Neural progenitor cell (in vitro differentiated cells): ENCODE measurements around the gene APBB2. TPM values are rescaled to one million over a fixed set of nuclear protein-coding genes. Genes with fewer than 3 reads are reported as not detected.

Experiments used
- DNase-seq: peaks from one replicate; pipeline ENCODE4 v3.0.0-alpha.2; 2016; ENCODE audit warnings: low spot score
- H2AFZ ChIP-seq: fragments of 200-600 bp; sonication (generic); replicated peaks from 2 replicates; pipeline ENCODE4 v1.6.1; 2016; ENCODE audit warnings: antibody characterized with exemption
- H3F3A ChIP-seq: fragments of 200-600 bp; sonication (generic); 2 replicates; pipeline ENCODE4 v1.6.1; 2016; ENCODE audit warnings: antibody characterized with exemption, low read depth
- H3K27ac ChIP-seq: fragments of 200-600 bp; sonication (generic); 2 replicates; pipeline ENCODE4 v1.5.1; 2016; ENCODE audit warnings: mild to moderate bottlenecking
- H3K27me3 ChIP-seq: fragments of 200-600 bp; sonication (generic); 2 replicates; pipeline ENCODE4 v1.6.1; 2016; ENCODE audit warnings: mild to moderate bottlenecking, moderate library complexity
- H3K36me3 ChIP-seq: fragments of 200-600 bp; sonication (generic); 2 replicates; pipeline ENCODE4 v1.5.1; 2016
- H3K4me1 ChIP-seq: fragments of 200-600 bp; sonication (generic); 2 replicates; pipeline ENCODE4 v1.6.1; 2016; ENCODE audit warnings: mixed run types
- H3K4me2 ChIP-seq: fragments of 200-600 bp; sonication (generic); 2 replicates; pipeline ENCODE4 v1.6.1; 2016
- H3K4me3 ChIP-seq: fragments of 200-600 bp; sonication (generic); 2 replicates; pipeline ENCODE4 v1.5.1; 2016
- H3K79me2 ChIP-seq: fragments of 200-600 bp; sonication (generic); 2 replicates; pipeline ENCODE4 v1.6.1; 2016; ENCODE audit warnings: low read depth
- H3K9ac ChIP-seq: fragments of 200-600 bp; sonication (generic); 2 replicates; pipeline ENCODE4 v1.6.1; 2016
- H3K9me3 ChIP-seq: fragments of 200-600 bp; sonication (generic); 2 replicates; pipeline ENCODE4 v1.5.1; 2016; ENCODE audit warnings: low read depth
- H4K20me1 ChIP-seq: fragments of 200-600 bp; sonication (generic); 2 replicates; pipeline ENCODE4 v1.6.1; 2016; ENCODE audit warnings: low read depth
- H3K27ac Mint-ChIP-seq: 3 replicates; pipeline ENCODE4 v1.8.0; 2021; ENCODE audit warnings: mixed read lengths
- H3K27me3 Mint-ChIP-seq: 2 replicates; pipeline ENCODE4 v1.8.0; 2022; ENCODE audit warnings: low read depth, mild to moderate bottlenecking, inconsistent platforms, moderate library complexity, mixed read lengths; ENCODE audit not compliant: insufficient read depth
- H3K36me3 Mint-ChIP-seq: 3 replicates; pipeline ENCODE4 v1.8.0; 2021; ENCODE audit warnings: mixed read lengths
- H3K4me1 Mint-ChIP-seq: 3 replicates; pipeline ENCODE4 v1.8.0; 2021; ENCODE audit warnings: mixed read lengths
- H3K4me3 Mint-ChIP-seq: 3 replicates; pipeline ENCODE4 v1.8.0; 2021; ENCODE audit warnings: mild to moderate bottlenecking, moderate library complexity, mixed read lengths
- H3K9me3 Mint-ChIP-seq: 3 replicates; pipeline ENCODE4 v1.8.0; 2020; ENCODE audit warnings: mixed read lengths
- EZH2 ChIP-seq: fragments of 200-600 bp; sonication (generic); IDR thresholded peaks from 2 replicates; pipeline ENCODE4 v1.6.1; 2017; ENCODE audit warnings: antibody characterized with exemption, mild to moderate bottlenecking, moderate library complexity
- EZH2phosphoT487 ChIP-seq: fragments of 200-600 bp; sonication (generic); IDR thresholded peaks from 2 replicates; pipeline ENCODE4 v1.6.1; 2017; ENCODE audit warnings: antibody characterized with exemption
- total RNA-seq: library from RNA; depleted of rRNA; stranded (reverse); fragments of >200 nt; gene quantifications from 2 replicates; pipeline ENCODE4 v1.2.3, GENCODE V29; 2015; ENCODE audit warnings: low replicate concordance
- TF ChIP-seq, protein P1 (sequence below): fragments of 200-600 bp; sonication (generic); IDR thresholded peaks from 2 replicates; pipeline ENCODE4 v1.5.1; 2017; ENCODE audit warnings: antibody characterized with exemption, mild to moderate bottlenecking

APBB2 gene
- total RNA-seq, 1 donor from 2014 or later, result 83.2 TPM

DNA sequence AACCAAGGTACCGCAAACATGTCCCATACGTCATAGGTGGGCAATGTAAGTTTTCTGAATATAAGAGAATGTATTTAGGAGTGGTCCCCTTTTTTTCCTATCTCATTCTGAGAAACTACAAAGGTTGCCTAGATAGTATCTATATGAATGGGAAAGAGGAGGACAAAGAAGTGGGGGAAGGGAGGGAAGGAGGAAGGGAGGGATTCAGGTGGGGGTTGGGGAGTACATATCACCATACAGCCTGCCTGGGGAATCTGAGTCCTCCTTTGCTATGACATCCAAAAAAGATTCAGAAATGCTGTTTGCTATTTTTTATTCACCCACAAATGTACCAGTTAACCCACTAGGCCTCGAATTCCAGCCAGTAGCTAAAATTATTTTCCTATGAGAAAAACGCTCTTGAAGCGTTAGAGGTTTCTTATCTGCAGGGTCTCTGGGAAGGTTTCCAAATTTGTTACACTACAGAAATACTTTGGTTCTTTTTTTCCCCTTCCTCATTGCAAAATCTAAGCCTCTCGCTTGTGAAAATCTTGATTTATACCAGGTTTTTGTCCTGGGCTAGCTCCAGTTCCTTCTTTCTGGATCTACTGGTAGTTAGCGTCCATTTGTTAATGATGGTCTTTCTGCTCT is 251.7 kb downstream of the APBB2 start:
- Histone ChIP-seq H4K20me1 (no peaks in the 10 kb centered on the region), H3K9ac (no peak overlapping the region), H3K4me1 (peaks cover 13% of the 10 kb centered on the region), H3K4me3 (no peak overlapping the region), H2AFZ (no peak overlapping the region), H3K36me3 (no peaks in the 10 kb centered on the region), H3K27me3 (no peaks in the 10 kb centered on the region), H3K9me3 (no peaks in the 10 kb centered on the region), H3F3A (no peaks in the 10 kb centered on the region), H3K27ac (no peak overlapping the region), H3K4me2 (no peak overlapping the region), H3K79me2 (no peaks in the 10 kb centered on the region)
- H3K36me3 Mint-ChIP-seq, result peaks cover 5% of the 10 kb centered on the region
- peaks cover 4% of the 10 kb centered on the region for H3K4me1 Mint-ChIP-seq
- DNase-seq, result no peak
- peaks cover 8% of the 10 kb centered on the region for H3K9me3 Mint-ChIP-seq
- TF ChIP-seq EZH2 (no peak), EZH2phosphoT487 (no peak)
- TF ChIP-seq, protein P1, sequence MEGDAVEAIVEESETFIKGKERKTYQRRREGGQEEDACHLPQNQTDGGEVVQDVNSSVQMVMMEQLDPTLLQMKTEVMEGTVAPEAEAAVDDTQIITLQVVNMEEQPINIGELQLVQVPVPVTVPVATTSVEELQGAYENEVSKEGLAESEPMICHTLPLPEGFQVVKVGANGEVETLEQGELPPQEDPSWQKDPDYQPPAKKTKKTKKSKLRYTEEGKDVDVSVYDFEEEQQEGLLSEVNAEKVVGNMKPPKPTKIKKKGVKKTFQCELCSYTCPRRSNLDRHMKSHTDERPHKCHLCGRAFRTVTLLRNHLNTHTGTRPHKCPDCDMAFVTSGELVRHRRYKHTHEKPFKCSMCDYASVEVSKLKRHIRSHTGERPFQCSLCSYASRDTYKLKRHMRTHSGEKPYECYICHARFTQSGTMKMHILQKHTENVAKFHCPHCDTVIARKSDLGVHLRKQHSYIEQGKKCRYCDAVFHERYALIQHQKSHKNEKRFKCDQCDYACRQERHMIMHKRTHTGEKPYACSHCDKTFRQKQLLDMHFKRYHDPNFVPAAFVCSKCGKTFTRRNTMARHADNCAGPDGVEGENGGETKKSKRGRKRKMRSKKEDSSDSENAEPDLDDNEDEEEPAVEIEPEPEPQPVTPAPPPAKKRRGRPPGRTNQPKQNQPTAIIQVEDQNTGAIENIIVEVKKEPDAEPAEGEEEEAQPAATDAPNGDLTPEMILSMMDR, result no peak
- no peak overlapping the region for H3K27ac Mint-ChIP-seq
- peaks cover 2% of the 10 kb centered on the region for H3K27me3 Mint-ChIP-seq
- no peak overlapping the region for H3K4me3 Mint-ChIP-seq

DNA sequence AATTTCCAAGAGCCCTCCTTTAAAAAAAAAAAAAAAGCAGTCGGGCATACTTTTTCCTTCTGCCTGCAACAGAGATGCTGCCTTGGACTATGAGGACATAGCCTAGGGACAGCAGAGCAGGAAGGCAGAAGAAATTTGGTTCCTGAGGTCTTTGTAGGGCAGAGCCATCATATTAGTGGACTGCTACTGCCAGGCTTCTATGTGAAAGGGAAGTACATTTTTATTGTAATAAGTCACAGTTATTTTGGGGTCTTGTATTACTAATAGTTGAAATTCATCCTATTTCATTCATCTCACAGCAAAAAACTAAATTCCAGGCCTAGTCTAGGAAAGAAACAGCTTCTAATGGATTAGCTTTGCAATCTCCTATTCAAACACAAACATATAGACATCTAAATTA is 253.4 kb downstream of the APBB2 start:
- Histone ChIP-seq H3K9me3 (no peaks in the 10 kb centered on the region), H3K4me1 (peaks cover 13% of the 10 kb centered on the region), H4K20me1 (no peaks in the 10 kb centered on the region), H3K4me2 (no peak overlapping the region), H2AFZ (no peak overlapping the region), H3F3A (no peaks in the 10 kb centered on the region), H3K4me3 (no peak overlapping the region), H3K27me3 (no peaks in the 10 kb centered on the region), H3K36me3 (no peaks in the 10 kb centered on the region), H3K79me2 (no peaks in the 10 kb centered on the region), H3K27ac (no peak overlapping the region), H3K9ac (no peak overlapping the region)
- H3K9me3 Mint-ChIP-seq, result peaks cover 8% of the 10 kb centered on the region
- no peak overlapping the region for H3K27ac Mint-ChIP-seq
- TF ChIP-seq EZH2phosphoT487, result no peak
- no peak for TF ChIP-seq EZH2
- TF ChIP-seq, protein P1, result no peak
- peaks cover 5% of the 10 kb centered on the region for H3K36me3 Mint-ChIP-seq
- peaks cover 4% of the 10 kb centered on the region for H3K4me1 Mint-ChIP-seq
- H3K4me3 Mint-ChIP-seq, result no peak overlapping the region
- DNase-seq, result no peak
- no peaks in the 10 kb centered on the region for H3K27me3 Mint-ChIP-seq

DNA sequence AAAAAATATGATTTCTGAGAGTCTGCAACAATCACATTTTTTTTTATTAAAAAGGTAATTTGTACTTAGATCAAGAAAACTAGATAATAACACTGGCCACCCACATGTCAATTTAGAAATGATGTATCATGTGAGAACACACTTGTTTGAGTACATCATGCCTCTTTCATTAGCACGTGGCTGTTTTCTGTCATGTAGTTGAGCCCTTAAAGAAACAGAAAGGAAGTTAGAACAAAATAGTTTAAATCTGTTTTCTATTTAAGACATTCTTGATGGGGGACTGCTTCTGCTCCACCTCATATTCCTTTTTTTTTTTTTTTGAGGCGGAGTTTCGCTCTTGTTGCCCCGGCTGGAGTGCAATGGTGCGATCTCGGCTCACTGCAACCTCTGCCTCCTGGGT is 257.1 kb downstream of the APBB2 start:
- Histone ChIP-seq H3K4me2 (no peak overlapping the region), H3K27ac (no peak overlapping the region), H3K4me1 (peaks cover 16% of the 10 kb centered on the region), H4K20me1 (no peaks in the 10 kb centered on the region), H3K36me3 (no peaks in the 10 kb centered on the region), H3F3A (peaks cover 4% of the 10 kb centered on the region), H3K79me2 (no peaks in the 10 kb centered on the region), H3K9ac (no peak overlapping the region), H3K4me3 (no peak overlapping the region), H3K27me3 (no peaks in the 10 kb centered on the region), H2AFZ (no peak overlapping the region), H3K9me3 (no peaks in the 10 kb centered on the region)
- Mint-ChIP-seq H3K4me3 (no peak overlapping the region), H3K9me3 (peaks cover 8% of the 10 kb centered on the region), H3K36me3 (peaks cover 5% of the 10 kb centered on the region), H3K27me3 (peaks cover 3% of the 10 kb centered on the region), H3K27ac (no peak overlapping the region), H3K4me1 (peaks cover 13% of the 10 kb centered on the region)
- DNase-seq, result no peak
- TF ChIP-seq EZH2, result no peak
- TF ChIP-seq, protein P1, result no peak
- no peak for TF ChIP-seq EZH2phosphoT487
